Body of pancreas (tissue), 4 donors: ENCODE measurements around the gene MTMR3.

Source experiments
- POLR2A ChIP-seq, 3 donors: fragments of 450-650 bp; IDR thresholded peaks; one replicate each; pipeline ENCODE4 v1.6.1; 2016; ENCODE audit warnings: antibody characterized with exemption in 3 of 3, mild to moderate bottlenecking in 2 of 3
- TF ChIP-seq, protein P1 (sequence below), 7 experiments: fragments of 450-650 bp in 4 of 7; fragments of 200-600 bp in 3 of 7; sonication (generic) in 3 of 7; IDR thresholded peaks; one replicate each; pipeline ENCODE4 v1.5.1; 2016 to 2019; ENCODE audit warnings: antibody characterized with exemption in 7 of 7

DNA sequence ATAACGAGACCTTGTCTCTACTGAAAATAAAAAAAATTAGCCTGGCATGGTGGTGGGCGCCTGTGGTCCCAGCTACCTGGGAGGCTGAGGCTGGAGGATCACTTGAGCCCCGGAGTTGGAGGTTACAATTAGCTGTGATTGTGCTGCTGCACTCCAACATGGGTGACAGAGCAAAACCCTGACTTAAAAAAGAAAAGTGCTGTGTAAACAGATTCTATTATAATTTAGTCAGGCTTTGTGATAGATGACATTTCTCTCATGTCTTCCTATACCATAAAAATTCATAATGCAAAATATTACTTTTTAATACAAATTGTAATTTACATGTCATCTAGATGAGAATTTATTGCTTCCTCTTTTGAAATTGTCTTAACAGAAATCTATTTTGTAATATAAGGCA is 94.1 kb downstream of the MTMR3 start:
- TF ChIP-seq, protein P1, sequence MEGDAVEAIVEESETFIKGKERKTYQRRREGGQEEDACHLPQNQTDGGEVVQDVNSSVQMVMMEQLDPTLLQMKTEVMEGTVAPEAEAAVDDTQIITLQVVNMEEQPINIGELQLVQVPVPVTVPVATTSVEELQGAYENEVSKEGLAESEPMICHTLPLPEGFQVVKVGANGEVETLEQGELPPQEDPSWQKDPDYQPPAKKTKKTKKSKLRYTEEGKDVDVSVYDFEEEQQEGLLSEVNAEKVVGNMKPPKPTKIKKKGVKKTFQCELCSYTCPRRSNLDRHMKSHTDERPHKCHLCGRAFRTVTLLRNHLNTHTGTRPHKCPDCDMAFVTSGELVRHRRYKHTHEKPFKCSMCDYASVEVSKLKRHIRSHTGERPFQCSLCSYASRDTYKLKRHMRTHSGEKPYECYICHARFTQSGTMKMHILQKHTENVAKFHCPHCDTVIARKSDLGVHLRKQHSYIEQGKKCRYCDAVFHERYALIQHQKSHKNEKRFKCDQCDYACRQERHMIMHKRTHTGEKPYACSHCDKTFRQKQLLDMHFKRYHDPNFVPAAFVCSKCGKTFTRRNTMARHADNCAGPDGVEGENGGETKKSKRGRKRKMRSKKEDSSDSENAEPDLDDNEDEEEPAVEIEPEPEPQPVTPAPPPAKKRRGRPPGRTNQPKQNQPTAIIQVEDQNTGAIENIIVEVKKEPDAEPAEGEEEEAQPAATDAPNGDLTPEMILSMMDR (IDR thresholded peaks at IDR 0.05): no peak
- no peak for TF ChIP-seq POLR2A (IDR thresholded peaks at IDR 0.05)
